Peyer's patch (tissue), 4 donors: ENCODE results near the gene DYNLT2B.

Experiments
- CTCF ChIP-seq, 6 experiments: fragments of 450-650 bp in 4 of 6; fragments of 200-600 bp in 2 of 6; sonication (generic) in 1 of 6; IDR thresholded peaks; one replicate each; pipeline ENCODE4 v1.5.1; 2017 to 2019; ENCODE audit warnings: antibody characterized with exemption in 6 of 6, mild to moderate bottlenecking in 3 of 6, moderate library complexity in 1 of 6
- POLR2A ChIP-seq, 2 donors: fragments of 450-650 bp; IDR thresholded peaks; one replicate each; pipeline ENCODE4 v1.5.1; 2017; ENCODE audit warnings: antibody characterized with exemption in 2 of 2, mild to moderate bottlenecking in 2 of 2, moderate library complexity in 2 of 2

DNA sequence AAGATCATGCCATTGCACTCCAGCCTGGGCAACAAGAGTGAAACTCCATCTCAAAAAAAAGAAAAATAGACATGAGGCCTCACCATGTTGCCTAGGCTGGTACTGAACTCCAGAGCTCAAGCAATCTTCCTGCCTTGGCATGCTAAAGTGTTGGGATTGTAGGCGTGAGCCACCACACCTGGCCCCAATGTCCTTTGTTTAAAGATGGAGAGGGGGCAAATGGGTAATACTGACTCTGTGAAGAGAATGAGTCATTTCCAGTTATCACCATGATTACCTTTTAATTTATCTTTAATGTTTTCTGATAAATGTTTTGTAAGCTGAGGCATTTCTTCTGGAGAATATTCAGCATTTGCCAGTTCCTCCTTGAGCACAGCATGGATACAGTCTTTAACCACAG lies 2.2 kb downstream of the DYNLT2B start:
- no peak for TF ChIP-seq CTCF (IDR thresholded peaks at IDR 0.05)
- no peak for TF ChIP-seq POLR2A (IDR thresholded peaks at IDR 0.05)
